NCI-H510A (cell line): ENCODE data around the gene ADARB2.

Source experiments
- DNase-seq: peaks from one replicate; lab custom pipeline; 2025; lab: John Stamatoyannopoulos, UW

The ADARB2 gene

DNA sequence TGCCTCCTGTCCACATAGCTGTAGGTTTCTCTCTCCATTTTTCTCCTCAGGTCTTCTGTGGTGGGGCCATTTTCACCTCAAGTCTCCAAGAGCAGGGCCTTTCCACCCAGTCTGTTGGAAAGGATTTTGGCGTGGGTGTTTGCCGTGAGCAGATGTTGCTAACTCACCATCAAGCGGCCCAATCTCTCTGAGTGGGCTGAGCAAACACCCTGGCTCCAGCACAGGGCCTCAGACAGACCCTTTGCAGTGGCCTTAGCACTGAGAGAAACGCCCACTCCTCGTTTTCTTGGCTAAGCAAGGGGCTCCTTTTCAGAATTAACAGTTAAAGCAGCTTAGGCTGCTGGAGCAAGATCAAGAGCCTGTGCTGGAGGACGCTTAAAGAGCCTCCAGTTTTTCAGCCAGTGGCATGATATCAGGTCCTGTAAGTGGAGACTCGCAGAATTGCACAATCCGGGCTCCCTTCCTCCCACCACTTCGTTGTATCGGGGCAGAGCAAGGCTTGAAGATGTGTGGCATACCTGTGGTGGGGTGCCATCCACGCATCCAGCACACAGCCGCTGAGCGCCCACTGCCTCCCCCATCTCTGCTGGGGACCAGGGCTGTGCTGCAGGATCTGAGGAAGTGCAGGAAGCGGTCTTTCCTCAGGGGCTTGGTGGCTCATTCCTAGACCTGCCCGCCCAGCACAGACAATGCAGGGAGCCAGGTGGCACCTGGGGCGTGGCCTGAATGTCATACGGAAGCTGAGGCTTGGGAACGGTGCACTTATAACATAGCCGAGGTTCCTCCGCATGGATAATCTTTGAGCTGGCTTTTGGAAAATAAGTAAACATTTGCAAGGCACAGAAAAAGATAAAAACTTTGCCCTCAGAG is 142.7 kb downstream of the ADARB2 start:
- DNase-seq: peak; percentile 72

DNA sequence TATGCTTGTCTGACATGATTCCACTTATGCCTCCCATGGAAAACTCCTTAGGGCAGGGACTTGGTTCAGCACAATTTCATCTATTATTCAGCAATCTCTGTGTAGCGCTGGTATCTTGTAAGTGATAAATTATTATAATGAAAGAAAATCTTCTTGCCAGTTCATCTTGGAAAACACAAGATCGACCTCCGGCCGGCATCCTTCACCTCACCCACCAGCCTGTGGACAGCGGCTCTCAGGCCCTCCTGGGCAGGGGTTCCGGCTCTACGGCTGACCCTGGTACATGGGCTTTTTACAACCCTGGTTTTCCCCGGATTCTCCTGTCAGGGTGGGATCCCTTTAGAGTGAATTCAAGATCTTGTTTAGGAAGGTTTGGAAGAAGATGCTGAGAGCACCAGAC is 145.6 kb downstream of the ADARB2 start:
- DNase-seq: no peak

DNA sequence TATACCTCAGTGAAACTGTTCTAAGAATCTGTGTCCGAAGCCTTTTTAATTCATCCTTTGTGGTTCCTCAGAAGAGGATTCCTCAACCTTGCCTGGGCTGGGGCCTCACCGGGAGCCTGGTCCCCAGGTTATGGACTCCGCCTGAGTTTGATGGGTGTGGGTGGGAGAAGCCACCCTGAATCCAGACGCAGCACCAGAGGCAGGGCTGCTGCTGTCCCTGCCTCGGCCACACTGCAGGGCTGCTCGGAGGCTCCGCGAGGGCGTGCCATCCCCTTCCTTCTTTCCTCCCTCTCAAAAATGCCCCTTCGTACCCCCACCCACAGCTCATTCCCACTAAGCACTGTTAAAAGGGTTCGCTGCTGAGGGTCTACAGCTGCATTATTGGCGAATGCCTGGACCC is 146.3 kb downstream of the ADARB2 start:
- DNase-seq: no peak

DNA sequence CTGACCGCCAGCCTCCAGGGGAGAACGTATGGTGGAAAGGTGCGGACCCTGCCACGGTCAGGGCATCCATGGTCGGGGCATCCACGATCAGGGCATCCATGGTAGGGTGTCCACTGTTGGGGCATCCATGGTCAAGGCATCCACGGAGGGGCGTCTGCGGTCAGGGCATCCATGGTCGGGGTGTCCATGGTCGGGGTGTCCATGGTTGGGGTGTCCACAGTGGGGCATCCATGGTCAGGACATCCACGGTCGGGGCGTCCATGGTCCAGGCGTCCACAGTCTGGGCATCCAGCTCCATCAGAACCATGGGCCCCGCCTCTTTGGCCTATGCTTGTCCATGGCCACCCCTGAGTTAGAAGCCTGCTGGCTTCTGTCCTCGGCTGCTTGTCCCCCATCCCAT is 148.1 kb downstream of the ADARB2 start:
- no peak for DNase-seq

DNA sequence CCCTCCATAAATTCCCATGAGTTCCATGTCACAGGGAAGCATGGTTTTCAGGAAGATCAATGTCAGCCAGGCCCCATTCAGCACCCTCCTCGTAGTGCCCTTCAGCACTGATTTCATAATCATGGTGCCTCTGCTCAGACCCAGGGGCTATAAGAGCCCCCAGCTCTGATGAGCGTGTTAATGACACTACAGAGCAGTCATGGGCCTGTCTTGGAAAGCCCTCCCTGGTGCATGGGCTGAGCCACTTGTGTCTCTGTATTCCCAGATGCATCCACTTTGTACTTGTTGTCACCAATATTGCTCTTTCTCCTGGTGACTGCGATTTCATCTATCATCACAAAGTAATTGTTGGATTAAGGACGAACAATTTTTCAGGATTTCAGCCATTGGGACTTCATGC is 154.6 kb downstream of the ADARB2 start:
- DNase-seq: no peak

DNA sequence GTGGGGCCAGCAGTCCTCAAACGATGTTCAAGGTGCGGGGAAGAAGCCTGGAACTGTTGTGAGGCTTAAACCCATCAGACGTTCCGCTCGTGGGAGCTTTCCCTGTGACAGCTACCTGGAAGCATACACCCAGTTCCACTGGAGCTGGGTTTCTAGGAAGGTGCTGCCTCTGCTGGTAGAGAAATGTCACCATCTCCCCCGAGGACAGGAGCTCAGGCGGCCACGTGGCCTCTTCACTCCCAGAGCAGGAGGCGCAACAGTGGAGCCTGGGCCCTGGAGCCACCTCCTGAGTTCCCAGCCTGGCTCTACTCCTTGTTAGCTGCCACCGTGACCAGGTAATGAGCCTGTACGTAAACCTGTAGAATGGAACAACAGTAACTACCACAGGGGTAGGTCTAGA is 156.1 kb downstream of the ADARB2 start:
- no peak for DNase-seq

DNA sequence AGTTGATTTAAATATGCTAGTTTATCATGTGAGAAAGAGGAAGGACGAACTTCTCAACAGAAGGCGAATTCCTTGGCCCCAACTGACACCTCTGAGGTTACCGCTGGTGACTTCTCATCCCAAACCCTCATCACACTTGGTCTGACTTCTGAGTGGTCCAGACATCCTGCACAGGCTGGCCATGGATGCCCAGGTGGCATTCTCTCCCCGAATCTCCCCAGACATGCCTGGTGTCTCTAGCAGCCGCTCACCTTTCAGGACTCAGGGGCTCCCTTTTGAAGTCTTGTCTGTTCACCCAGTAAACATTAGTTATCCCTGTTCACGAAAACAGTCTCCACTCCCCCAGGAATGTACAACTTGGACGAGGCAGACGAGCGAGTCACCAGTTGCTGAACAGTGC is 157.7 kb downstream of the ADARB2 start:
- no peak for DNase-seq

GRCh38 chr10:1579141-1579491 is 158.2 kb downstream of the ADARB2 start:
- no peak for DNase-seq

DNA sequence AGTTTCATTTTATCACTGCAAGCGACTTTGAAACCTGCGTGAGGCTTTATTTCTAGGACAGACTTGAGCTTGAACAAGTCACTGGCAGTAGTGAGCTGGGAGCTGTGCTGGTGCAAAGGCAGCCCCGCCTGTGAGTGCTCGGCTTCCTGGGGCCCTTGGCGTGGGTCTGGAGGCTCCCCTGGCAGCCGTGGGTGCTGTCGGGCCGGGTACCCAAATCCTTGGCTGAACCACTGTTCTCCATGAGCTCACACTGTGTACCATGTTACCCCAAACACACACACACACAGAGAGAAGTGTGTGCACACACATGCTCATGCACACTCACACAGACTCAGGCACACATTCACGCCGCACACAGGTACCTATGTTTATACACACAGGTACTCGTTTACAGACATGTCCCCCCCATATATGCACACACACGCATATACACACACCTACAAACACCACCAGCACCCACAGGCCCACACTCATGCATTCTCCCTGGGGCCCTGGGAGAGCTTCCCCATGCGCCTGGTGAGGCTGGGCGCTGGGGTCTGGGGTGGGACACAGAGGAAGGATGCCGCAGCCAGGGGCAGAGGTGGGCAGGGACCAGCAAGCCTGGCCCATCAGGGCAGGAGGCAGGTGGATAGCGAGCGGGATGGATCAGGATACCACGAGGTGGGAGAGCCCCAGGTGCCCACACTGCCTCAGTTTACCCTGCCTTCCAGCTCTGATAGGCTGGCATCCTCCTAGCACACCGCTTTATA is 158.8 kb downstream of the ADARB2 start:
- no peak for DNase-seq

DNA sequence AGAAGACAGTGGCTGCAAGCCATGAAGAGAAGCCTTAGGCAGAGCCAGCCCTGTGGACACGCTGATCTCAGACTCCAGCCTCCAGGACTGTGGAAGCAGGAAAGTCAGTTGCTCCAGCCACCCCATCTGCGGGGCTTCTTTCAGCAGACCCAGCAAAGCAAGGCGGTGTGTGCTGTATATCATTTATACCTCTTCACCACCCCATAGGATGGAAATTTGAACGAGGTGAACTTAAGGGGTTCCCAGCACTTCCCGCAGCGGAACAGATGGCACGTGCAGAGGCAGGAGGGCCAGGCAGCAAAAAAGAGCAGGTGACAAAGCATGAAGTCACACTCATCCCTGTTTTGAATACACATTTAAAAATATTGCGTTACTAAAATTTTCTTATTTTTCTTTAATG is 159.4 kb downstream of the ADARB2 start:
- no peak for DNase-seq

- no peak for DNase-seq
These were observed 160.0 kb downstream of the ADARB2 start for GRCh38 chr10:1577373-1577770.

DNA sequence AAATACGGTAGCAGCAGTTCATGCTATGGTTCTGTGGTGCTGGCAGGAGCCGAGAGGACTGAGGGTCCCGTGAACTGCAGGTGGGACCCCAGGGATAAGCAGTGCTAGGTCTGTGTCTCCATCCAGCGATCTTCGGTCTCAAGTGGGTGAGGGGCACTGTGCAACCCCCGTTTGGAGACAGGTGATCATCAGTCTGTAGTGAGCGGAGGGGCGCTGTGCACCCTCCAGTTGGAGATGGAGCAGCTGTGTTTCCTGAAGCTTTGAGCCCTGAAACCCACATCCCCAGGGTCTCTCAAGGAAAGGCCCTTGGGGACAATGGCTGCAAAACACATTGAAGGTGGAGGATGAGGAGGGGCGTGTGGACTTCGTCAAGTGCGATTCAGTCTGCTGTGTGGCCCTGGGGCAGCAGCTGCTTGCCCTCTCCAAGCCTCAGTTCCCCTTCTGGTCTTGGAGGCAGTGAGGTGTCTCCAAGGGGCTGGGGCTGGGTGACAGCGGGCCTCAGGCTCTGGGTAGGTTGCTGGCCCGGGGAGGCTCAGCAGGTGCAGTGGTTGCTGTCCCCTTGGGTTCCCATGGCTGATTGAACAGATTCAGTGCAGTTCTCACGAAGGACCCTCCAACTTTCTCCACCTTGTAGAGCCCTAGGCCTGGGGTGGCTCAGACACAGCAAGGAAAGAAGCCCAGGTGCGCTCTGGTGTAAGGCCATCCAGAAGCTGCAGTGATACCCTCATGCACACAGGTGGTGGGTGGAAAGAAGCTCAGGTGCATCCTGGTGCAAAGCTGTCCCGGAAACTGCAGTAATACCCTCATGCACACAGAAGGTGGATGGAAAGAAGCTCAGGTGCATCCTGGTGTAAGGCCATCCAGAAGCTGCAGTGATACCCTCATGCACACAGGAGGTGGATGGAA is 160.6 kb downstream of the ADARB2 start:
- no peak for DNase-seq

DNA sequence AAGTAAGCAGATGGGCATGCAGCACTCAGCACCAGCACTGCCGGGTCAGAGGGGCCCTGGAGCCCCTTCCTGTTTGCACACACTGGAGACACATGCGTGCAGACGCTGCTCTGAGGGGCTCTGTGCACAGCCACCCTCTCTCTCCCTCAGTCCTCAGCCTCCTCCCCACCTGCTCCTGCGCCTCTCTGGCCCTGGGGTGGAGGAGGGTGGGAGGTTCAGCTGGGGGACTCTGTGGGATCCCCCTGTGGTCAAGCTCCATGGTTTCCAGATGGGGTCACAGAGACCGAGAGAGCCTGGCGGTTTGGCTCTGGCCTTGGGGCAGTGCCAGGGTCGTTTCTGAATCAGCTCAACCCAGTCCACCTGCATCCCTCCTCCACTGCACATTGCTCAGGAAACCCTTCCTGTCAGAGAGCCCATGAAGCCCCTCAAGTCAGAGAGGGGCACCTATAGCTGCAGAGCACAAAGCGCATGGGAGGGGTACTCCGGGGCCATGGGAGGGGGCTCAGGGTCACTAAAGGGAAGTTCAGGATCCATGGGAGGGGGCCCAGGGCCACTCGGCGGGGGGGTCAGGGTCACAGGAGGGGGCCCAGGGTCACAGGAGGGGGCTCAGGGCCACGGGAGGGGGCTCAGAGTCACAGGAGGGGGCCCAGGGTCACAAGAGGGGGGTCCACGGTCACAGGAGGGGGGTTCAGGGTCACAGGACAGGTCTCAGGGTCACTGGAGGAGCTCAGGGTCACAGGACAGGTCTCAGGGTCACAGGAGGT is 161.7 kb downstream of the ADARB2 start:
- DNase-seq: no peak

DNA sequence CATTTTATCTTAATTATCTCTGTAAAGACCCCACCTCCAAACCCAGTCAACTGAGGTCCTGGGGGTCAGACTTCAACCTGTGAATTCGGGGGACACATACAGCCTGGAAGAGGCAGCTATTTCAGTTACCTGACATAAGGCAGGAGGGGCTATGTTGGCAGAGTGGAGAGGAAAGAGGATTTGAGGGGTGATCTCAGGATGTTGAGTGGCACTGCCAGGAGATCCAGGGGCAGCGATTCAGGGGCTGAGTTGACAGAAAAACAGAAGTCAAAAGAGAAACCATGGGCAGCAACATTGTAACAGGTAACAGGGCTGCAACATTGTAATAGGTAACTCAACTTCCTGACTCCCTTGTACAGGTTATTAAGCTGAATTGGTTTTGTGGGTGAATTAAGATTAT is 162.6 kb downstream of the ADARB2 start:
- DNase-seq: no peak

GRCh38 chr10:1573981-1574380 is 163.3 kb downstream of the ADARB2 start:
- no peak for DNase-seq

DNA sequence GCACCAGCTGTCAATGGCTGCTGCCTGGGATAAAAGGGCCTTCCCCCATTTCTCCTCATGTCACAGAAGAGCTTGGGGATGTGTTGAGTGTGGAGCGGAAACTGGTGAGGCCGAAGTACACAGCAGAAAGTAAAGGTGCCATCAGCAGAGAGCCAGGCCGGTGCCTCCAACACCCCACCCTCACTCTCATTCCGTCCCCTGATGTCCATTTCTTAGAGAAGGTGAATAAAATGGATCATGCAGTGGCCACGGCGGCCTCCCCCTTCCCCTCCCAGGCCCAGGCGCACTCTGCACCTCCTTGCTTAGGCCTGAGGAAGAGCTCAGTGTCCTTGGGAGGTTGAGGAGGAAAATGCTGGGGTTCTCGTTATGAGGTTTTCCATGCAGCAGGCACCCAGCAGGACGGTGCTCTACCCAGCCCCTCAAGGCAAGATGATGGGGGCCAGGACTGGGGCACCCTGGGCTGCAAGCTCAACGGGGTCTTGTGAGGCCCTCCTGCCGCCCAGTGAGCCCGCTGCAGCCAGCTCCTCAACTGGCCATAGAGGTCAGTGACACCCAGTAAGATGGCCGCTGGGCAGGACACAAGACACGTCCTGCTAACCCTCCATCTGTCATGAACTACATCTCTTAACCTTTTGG is 163.9 kb downstream of the ADARB2 start:
- DNase-seq: no peak

DNA sequence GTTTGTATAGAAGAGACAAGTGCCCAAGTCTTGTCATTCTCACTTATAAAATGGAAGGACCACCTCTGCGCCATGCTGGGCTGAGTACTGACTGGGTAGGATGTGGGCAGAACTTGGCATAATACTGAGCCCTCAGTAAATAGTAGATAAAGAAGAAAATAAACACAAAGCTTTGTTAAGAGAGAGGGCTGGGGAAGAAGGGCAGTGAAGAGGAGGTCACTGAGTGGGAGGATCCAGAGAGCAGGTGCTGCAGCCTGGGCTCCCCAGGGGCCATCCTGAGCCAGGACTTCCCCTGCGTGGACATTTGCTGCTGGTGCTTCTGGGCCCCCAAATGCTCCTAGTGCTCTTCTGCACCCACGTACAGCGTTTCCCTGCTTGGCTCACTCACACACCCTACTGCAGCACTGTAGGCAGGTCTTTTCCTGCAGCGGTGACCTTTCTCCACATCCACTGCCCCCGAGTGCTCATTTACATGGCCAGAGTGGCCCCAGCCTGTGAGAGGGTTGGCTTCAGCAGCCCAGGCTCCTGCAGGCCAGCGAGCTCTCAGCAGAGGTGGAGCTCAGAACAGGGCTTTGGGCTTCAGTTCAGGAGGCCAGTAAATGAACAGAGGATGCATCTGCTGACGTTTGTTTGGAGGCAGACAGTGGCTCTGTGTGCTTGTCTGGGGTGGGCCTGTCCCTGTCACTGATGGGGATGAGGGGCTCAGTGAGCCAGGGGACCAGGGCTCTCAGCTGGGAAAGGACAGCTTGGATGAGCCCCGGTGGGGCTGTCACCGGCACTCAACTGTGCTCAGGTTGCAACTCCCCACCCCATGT is 164.6 kb downstream of the ADARB2 start:
- DNase-seq: no peak

GRCh38 chr10:1571587-1572237 is 165.6 kb downstream of the ADARB2 start:
- DNase-seq: no peak

- no peak for DNase-seq
These were observed 166.8 kb downstream of the ADARB2 start for GRCh38 chr10:1570416-1571051.
